GM12878 (cell line): ENCODE results near the gene SLC8B1. TPM values are rescaled to one million over a fixed set of nuclear protein-coding genes. Genes with fewer than 3 reads are reported as not detected.

ENCODE experiments used
- ATAC-seq: fragments of 200-7000 bp; cut with Tn5 transposase; 3 replicates; pipeline ENCODE4 v1.9.1; 2020; ENCODE audit warnings: mild to moderate bottlenecking, moderate library complexity
- BruUV-seq: library from RNA; stranded (reverse); fragments of 400-500 nt; replicated peaks from 2 replicates; lab custom pipeline; 2021; lab: Mats Ljungman, UMichigan
- CTCF ChIA-PET: fragments of 300-600 bp; sonication (Branson Sonifier 250); formaldehyde crosslinking; extraction: SDS; loops from one replicate; lab custom pipeline; 2021; ENCODE audit warnings: inconsistent platforms; lab: Yijun Ruan, JAX
- POLR2A ChIA-PET: fragments of 350-600 bp; formaldehyde crosslinking; extraction: SDS; loops from one replicate; lab custom pipeline; 2021; ENCODE audit warnings: inconsistent platforms; lab: Charles Lee
- RAD21 ChIA-PET: fragments of 300-600 bp; sonication (Branson Sonifier 250); formaldehyde crosslinking; loops from one replicate; lab custom pipeline; 2023; ENCODE audit warnings: antibody characterized with exemption; ENCODE audit not compliant: unreplicated experiment; lab: Charles Lee
- SMC1A ChIA-PET: fragments of 300-600 bp; sonication (Branson Sonifier 250); formaldehyde crosslinking; loops from one replicate; lab custom pipeline; 2023; ENCODE audit not compliant: unreplicated experiment, uncharacterized antibody; lab: Charles Lee
- DNase-seq: peaks from one replicate; pipeline ENCODE4 v3.0.0-alpha.2; 2011; ENCODE audit warnings: low read depth, low spot score
- FAIRE-seq: peaks from 3 replicates; lab custom pipeline; 2011; peaks lifted over from hg19 to GRCh38; lab: Jason Lieb, UNC
- H2AFZ ChIP-seq: 2 replicates; pipeline ENCODE4 v1.6.0; 2011; ENCODE audit warnings: low read depth, low read length, control low read depth; ENCODE audit not compliant: control insufficient read depth
- H3K27ac ChIP-seq: 2 replicates; pipeline ENCODE4 v1.5.1; 2011; ENCODE audit warnings: control low read depth; ENCODE audit not compliant: control insufficient read depth, insufficient read depth
- H3K27me3 ChIP-seq, 2 experiments: replicated peaks in 1 of 2; 2 replicates each; pipeline versions ENCODE4 v1.6.0 to v1.6.1; 2011; ENCODE audit warnings: low read length in 1 of 2; ENCODE audit not compliant: control insufficient read depth in 2 of 2, insufficient read depth in 2 of 2
- H3K36me3 ChIP-seq, 2 experiments: 2 replicates each; pipeline ENCODE4 v1.5.1; 2011; ENCODE audit warnings: low read length in 1 of 2; ENCODE audit not compliant: control insufficient read depth in 2 of 2, insufficient read depth in 2 of 2
- H3K4me1 ChIP-seq: 2 replicates; pipeline ENCODE4 v1.6.1; 2011; ENCODE audit warnings: mild to moderate bottlenecking, low read length, moderate library complexity, mixed read lengths; ENCODE audit not compliant: control insufficient read depth, insufficient read depth
- H3K4me2 ChIP-seq: 2 replicates; pipeline ENCODE4 v1.6.0; 2011; ENCODE audit warnings: control low read depth; ENCODE audit not compliant: control insufficient read depth, insufficient read depth
- H3K4me3 ChIP-seq: fragments of 200-600 bp; sonication (generic); 2 replicates; pipeline ENCODE4 v1.5.1; 2016
- H3K79me2 ChIP-seq: 2 replicates; pipeline ENCODE4 v1.6.0; 2011; ENCODE audit warnings: low read length; ENCODE audit not compliant: control insufficient read depth, insufficient read depth
- H3K9ac ChIP-seq: 2 replicates; pipeline ENCODE4 v1.8.0; 2011; ENCODE audit warnings: low read length, control low read depth, mixed read lengths; ENCODE audit not compliant: control insufficient read depth, insufficient read depth
- H3K9me3 ChIP-seq: replicated peaks from 3 replicates; pipeline ENCODE4 v1.5.1; 2011; ENCODE audit warnings: mild to moderate bottlenecking, low read length; ENCODE audit not compliant: control insufficient read depth, insufficient read depth
- H4K20me1 ChIP-seq: 2 replicates; pipeline ENCODE4 v1.6.0; 2011; ENCODE audit not compliant: control insufficient read depth, insufficient read depth
- CBX5 ChIP-seq: sonication (generic); IDR thresholded peaks from 2 replicates; pipeline ENCODE4 v1.6.1; 2016; ENCODE audit warnings: low read depth, moderate library complexity, mild to moderate bottlenecking, inconsistent platforms
- GATAD2B ChIP-seq: fragments of 450-650 bp; conservative IDR thresholded peaks from 2 replicates; pipeline ENCODE4 v1.6.1; 2017; ENCODE audit warnings: low read depth, mild to moderate bottlenecking, moderate library complexity
- IKZF2 ChIP-seq, 2 experiments: fragments of 450-650 bp; IDR thresholded peaks; 2 replicates each; pipeline ENCODE4 v1.6.1; 2017; ENCODE audit warnings: mild to moderate bottlenecking in 2 of 2, moderate library complexity in 2 of 2
- MTA2 ChIP-seq: fragments of 450-650 bp; IDR thresholded peaks from 2 replicates; pipeline ENCODE4 v1.6.1; 2016; ENCODE audit warnings: low read depth, mild to moderate bottlenecking, moderate library complexity
- NFXL1 ChIP-seq: fragments of 450-650 bp; IDR thresholded peaks from 2 replicates; pipeline ENCODE4 v1.6.1; 2017; ENCODE audit warnings: antibody characterized with exemption, mild to moderate bottlenecking, borderline replicate concordance
- NFYB ChIP-seq: IDR thresholded peaks from 2 replicates; pipeline ENCODE4 v1.6.1; 2011; ENCODE audit warnings: low read depth, mild to moderate bottlenecking, low read length, improper control_type of control experiment, moderate library complexity; ENCODE audit not compliant: insufficient read depth
- POLR2AphosphoS5 ChIP-seq: IDR thresholded peaks from 2 replicates; pipeline ENCODE4 v1.6.1; 2011; ENCODE audit warnings: mild to moderate bottlenecking, low read length, inconsistent platforms
- SIN3A ChIP-seq: IDR thresholded peaks from 2 replicates; pipeline ENCODE4 v1.6.1; 2012; ENCODE audit warnings: low read depth, low read length, improper control_type of control experiment
- ZNF274 ChIP-seq: IDR thresholded peaks from one replicate; pipeline ENCODE4 v1.8.0; 2011; ENCODE audit not compliant: insufficient read length, insufficient read depth
- WGBS: methylation state at CpG from one replicate; pipeline ENCODE4 v1.1.6; 2016; ENCODE audit warnings: low lambda C conversion rate; ENCODE audit not compliant: insufficient replicate concordance, insufficient coverage; ENCODE audit errors: missing lambda C conversion rate; 5-methylcytosine and 5-hydroxymethylcytosine counted together
- in situ Hi-C: fragments of 300-500 bp; cut with MboI; formaldehyde crosslinking; loops from 9 replicates; pipeline ENCODE4 v1.14.3; 2018; ENCODE audit warnings: mixed read lengths
- intact Hi-C: fragments of 100-400 bp; cut with micrococcal nuclease; formaldehyde crosslinking; loops from one replicate; pipeline ENCODE4 v1.14.2; 2022; ENCODE audit not compliant: unreplicated experiment
- polyA plus RNA-seq, 11 experiments: library from polyadenylated mRNA; depleted of rRNA in 4 of 11; unstranded in 6 of 11; stranded (reverse) in 5 of 11; fragments of >200 nt; fragmentation: Nextera tagmentation in 4 of 11; fragmentation: Illumina TruSeq in 1 of 11; extraction: Ambion mirVana in 4 of 11; extraction: Trizol in 1 of 11; gene quantifications; 1 replicate in 1 of 11; 2 replicates in 10 of 11; pipeline versions ENCODE4 v1.2.1 to v1.2.3, GENCODE V29; 2011 to 2016; ENCODE audit warnings: inconsistent platforms in 2 of 11, missing spikeins in 2 of 11, low read depth in 1 of 11
- total RNA-seq, 4 experiments: library from RNA; depleted of rRNA in 3 of 4; stranded (reverse); fragments of >200 nt in 3 of 4; fragmentation: Illumina TruSeq in 1 of 4; extraction: Trizol in 1 of 4; gene quantifications; 2 replicates each; pipeline versions ENCODE4 v1.2.1 to v1.2.3, GENCODE V29; 2013 to 2021

SLC8B1 gene
- total and polyA plus RNA-seq, 10 of the 15 experiments (the other 5 are each of a cell fraction or from before 2014, with no cell fraction given): 0.18 to 12.3 (median 6.8) TPM

- H3K9ac ChIP-seq: no peak overlapping the region
- H2AFZ ChIP-seq: no peak overlapping the region
- 92% methylated on average over 6 of the region's 6 CpGs for WGBS
- H3K36me3 ChIP-seq: no peaks in the 10 kb centered on the region; a peak in 3 of 4 replicates
- no peaks in the 10 kb centered on the region for H4K20me1 ChIP-seq
- no peaks in the 10 kb centered on the region; the same call in 2 of the 3 replicates for H3K9me3 ChIP-seq
- POLR2A ChIA-PET: no interaction called here
- RAD21 ChIA-PET: no interaction called here
- ATAC-seq (no peak; the same call in 2 of the 3 replicates), FAIRE-seq (no peak), DNase-seq (no peak)
- no peaks in the 10 kb centered on the region for H3K79me2 ChIP-seq
- in situ Hi-C loops (no loop called here), intact Hi-C loops (no loop called here)
- no peak overlapping the region for H3K27ac ChIP-seq
- H3K4me3 ChIP-seq: no peak overlapping the region
- no peaks in the 10 kb centered on the region for H3K27me3 ChIP-seq
- 0 out of 2 replicates have a peak, but pooled peaks cover 2% of the 10 kb centered on the region for H3K4me1 ChIP-seq
- BruUV-seq: no TSS peak
- H3K4me2 ChIP-seq: no peak overlapping the region
- no peak for TF ChIP-seq IKZF2 (IDR thresholded peaks at IDR 0.05)
- no peak for TF ChIP-seq CBX5
- TF ChIP-seq POLR2AphosphoS5: no peak
- no peak for TF ChIP-seq MTA2
- TF ChIP-seq NFYB: no peak
- TF ChIP-seq NFXL1: no peak
- TF ChIP-seq GATAD2B: no peak
- no peak for TF ChIP-seq SIN3A
- TF ChIP-seq ZNF274: no peak
- CTCF ChIA-PET: no interaction called here
- SMC1A ChIA-PET: interaction anchor here (0.7 kb wide), 1 partner anchor 90 kb away, joined by 3 read pairs; no protein-coding TSS in a partner anchor
Measured at GRCh38 chr12:113371808-113372207, 36.9 kb upstream of the SLC8B1 start.
